GM23338 (cell line): ENCODE data around the gene KLK13.

ENCODE experiments used
- POLR2AphosphoS5 ChIP-seq: IDR thresholded peaks from 2 replicates; pipeline ENCODE4 v1.6.1; 2016; ENCODE audit warnings: antibody characterized with exemption, low read depth
- TF ChIP-seq, protein P1 (sequence below), 2 experiments: fragments of 200-600 bp in 1 of 2; sonication (generic) in 1 of 2; conservative IDR thresholded peaks; 2 replicates each; pipeline versions ENCODE4 v1.5.1 to v1.6.1; 2016 to 2017; ENCODE audit warnings: antibody characterized with exemption in 2 of 2, low read depth in 2 of 2, mild to moderate bottlenecking in 2 of 2, moderate library complexity in 1 of 2
- TF ChIP-seq, protein P2 (sequence below): IDR thresholded peaks from one replicate; pipeline ENCODE4 v1.6.1; 2018; ENCODE audit warnings: antibody characterized with exemption; ENCODE audit not compliant: unreplicated experiment

DNA sequence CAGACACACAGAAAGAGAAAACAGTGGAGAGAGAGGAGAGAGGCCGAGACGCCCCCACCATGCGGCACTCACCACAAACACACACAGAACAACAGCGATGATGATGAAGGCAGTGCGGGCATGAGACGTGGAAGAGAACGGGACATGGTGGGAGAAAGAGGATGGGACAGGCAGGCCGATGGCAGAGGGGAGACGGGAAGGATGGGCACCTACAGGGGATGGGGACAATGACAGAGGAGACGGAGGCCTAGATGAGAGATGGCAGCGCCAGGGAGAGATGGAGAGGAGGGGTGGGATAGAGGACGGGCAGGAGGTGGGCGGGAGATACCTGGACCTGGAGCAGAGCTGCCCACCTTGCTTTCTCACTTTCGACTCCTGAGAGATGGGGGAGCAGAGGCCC is 18.9 kb upstream of the KLK13 start:
- TF ChIP-seq, protein P1, sequence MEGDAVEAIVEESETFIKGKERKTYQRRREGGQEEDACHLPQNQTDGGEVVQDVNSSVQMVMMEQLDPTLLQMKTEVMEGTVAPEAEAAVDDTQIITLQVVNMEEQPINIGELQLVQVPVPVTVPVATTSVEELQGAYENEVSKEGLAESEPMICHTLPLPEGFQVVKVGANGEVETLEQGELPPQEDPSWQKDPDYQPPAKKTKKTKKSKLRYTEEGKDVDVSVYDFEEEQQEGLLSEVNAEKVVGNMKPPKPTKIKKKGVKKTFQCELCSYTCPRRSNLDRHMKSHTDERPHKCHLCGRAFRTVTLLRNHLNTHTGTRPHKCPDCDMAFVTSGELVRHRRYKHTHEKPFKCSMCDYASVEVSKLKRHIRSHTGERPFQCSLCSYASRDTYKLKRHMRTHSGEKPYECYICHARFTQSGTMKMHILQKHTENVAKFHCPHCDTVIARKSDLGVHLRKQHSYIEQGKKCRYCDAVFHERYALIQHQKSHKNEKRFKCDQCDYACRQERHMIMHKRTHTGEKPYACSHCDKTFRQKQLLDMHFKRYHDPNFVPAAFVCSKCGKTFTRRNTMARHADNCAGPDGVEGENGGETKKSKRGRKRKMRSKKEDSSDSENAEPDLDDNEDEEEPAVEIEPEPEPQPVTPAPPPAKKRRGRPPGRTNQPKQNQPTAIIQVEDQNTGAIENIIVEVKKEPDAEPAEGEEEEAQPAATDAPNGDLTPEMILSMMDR (conservative IDR thresholded peaks at IDR 0.05; ENCODE audit: low read depth in 2 of 2), result no peak
- no peak for TF ChIP-seq POLR2AphosphoS5
- TF ChIP-seq, protein P2, sequence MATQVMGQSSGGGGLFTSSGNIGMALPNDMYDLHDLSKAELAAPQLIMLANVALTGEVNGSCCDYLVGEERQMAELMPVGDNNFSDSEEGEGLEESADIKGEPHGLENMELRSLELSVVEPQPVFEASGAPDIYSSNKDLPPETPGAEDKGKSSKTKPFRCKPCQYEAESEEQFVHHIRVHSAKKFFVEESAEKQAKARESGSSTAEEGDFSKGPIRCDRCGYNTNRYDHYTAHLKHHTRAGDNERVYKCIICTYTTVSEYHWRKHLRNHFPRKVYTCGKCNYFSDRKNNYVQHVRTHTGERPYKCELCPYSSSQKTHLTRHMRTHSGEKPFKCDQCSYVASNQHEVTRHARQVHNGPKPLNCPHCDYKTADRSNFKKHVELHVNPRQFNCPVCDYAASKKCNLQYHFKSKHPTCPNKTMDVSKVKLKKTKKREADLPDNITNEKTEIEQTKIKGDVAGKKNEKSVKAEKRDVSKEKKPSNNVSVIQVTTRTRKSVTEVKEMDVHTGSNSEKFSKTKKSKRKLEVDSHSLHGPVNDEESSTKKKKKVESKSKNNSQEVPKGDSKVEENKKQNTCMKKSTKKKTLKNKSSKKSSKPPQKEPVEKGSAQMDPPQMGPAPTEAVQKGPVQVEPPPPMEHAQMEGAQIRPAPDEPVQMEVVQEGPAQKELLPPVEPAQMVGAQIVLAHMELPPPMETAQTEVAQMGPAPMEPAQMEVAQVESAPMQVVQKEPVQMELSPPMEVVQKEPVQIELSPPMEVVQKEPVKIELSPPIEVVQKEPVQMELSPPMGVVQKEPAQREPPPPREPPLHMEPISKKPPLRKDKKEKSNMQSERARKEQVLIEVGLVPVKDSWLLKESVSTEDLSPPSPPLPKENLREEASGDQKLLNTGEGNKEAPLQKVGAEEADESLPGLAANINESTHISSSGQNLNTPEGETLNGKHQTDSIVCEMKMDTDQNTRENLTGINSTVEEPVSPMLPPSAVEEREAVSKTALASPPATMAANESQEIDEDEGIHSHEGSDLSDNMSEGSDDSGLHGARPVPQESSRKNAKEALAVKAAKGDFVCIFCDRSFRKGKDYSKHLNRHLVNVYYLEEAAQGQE, result no peak
